ENCODE results near the gene F11R.
"Not testable (repeated sequence)": the region's sequence is repeated elsewhere in the genome, so short reads cannot be mapped to it uniquely, and the experiment has no call there.

The F11R gene

DNA sequence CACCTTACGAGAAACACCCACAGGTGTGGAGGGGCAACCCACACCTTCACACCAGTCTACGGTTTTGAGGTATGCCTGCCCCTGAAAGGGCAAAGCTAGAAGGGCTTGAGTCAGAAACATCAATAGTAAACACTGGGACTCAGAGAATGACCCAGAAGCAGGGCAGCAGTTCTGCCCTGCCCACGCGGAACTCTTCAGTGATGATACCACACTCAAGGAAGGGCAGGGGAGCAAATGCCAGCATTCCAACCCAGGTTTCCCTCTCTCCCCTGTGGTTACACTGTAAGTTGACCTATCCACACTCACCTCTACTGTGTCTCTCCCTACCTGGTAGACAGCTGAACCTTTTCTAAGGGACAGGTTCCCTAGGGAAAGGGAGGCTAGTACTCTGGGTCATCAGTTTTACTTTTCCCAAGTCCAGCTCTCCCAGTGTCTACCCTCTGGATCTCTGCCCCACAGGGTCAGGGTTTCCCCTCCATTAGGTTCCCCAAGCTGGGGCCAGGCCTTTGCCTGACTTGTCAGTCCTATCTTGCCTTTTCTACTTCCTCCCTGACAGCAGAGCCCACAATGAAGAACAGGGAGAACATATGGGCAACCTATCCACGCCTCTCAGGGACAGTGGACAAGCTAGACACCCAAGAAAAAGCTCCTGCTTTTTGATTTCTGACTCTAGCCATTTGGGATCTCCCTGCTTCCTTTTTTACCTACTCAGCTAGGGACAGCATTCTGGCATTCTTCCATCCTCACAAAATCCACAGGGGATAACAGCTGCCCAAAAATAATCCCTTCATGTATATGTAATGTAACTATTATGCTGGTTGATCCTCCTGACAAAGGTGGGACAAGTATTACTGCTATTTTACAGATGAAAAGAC lies 3.0 kb downstream of the F11R start:
- Mint-ChIP-seq H3K9me3 (no peaks in the 10 kb centered on the region), H3K27ac (ENCODE audit: low read depth) (no peak overlapping the region), H3K36me3 (ENCODE audit: insufficient read depth) (peaks cover 9% of the 10 kb centered on the region), H3K4me3 (no peak overlapping the region), H3K4me1 (peaks cover 51% of the 10 kb centered on the region), H3K27me3 (no peaks in the 10 kb centered on the region)
- DNase-seq (ENCODE audit: low spot score in 2 of 2) (no peak), ATAC-seq (replicated peaks; ENCODE audit: extremely low read depth, poor library complexity, severe bottlenecking) (no peak)

DNA sequence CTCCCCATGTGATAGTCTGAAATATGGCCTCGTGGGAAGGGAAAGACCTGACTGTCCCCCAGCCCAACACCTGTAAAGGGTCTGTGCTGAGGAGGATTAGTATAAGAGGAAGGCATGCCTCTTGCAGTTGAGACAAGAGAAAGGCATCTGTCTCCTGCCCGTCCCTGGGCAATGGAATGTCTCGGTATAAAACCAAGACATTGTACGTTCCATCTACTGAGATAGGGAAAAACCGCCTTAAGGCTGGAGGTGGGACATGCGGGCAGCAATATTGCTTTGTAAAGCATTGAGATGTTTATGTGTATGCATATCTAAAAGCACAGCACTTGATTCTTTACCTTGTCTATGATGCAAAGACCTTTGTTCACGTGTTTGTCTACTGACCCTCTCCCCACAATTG lies 3.8 kb downstream of the F11R start:
- peaks cover 54% of the 10 kb centered on the region for H3K4me1 Mint-ChIP-seq
- H3K27ac Mint-ChIP-seq (ENCODE audit: low read depth): not testable (repeated sequence)

GRCh38 chr1:161016683-161017082 lies 4.3 kb downstream of the F11R start:
- H3K27ac Mint-ChIP-seq (ENCODE audit: low read depth); H3K4me3 Mint-ChIP-seq; DNase-seq (ENCODE audit: low spot score in 2 of 2); ATAC-seq (replicated peaks; ENCODE audit: extremely low read depth, poor library complexity, severe bottlenecking); H3K27me3 Mint-ChIP-seq; H3K9me3 Mint-ChIP-seq: not testable (repeated sequence)
- Mint-ChIP-seq H3K4me1 (peaks cover 55% of the 10 kb centered on the region), H3K36me3 (ENCODE audit: insufficient read depth) (peaks cover 11% of the 10 kb centered on the region)

More for the DNA sequence above, 3.8 kb downstream of the F11R start:
- not testable (repeated sequence) for H3K27me3 Mint-ChIP-seq; H3K9me3 Mint-ChIP-seq; H3K36me3 Mint-ChIP-seq (ENCODE audit: insufficient read depth); DNase-seq (ENCODE audit: low spot score in 2 of 2); ATAC-seq (replicated peaks; ENCODE audit: extremely low read depth, poor library complexity, severe bottlenecking); H3K4me3 Mint-ChIP-seq

- Mint-ChIP-seq H3K9me3 (no peaks in the 10 kb centered on the region), H3K36me3 (ENCODE audit: insufficient read depth) (peaks cover 10% of the 10 kb centered on the region), H3K27me3 (no peaks in the 10 kb centered on the region), H3K4me1 (peaks cover 36% of the 10 kb centered on the region), H3K4me3 (peak overlapping the region; percentile 80), H3K27ac (ENCODE audit: low read depth) (peak overlapping the region; percentile 91)
- peak; percentile 88 for ATAC-seq (replicated peaks; ENCODE audit: extremely low read depth, poor library complexity, severe bottlenecking)
- DNase-seq (ENCODE audit: low spot score in 2 of 2): peak; percentile 33 to 58
Measured at GRCh38 chr1:161013488-161014230, 7.3 kb downstream of the F11R start.

- Mint-ChIP-seq H3K27ac (ENCODE audit: low read depth) (peak overlapping the region; percentile 91), H3K27me3 (no peaks in the 10 kb centered on the region), H3K9me3 (no peaks in the 10 kb centered on the region), H3K4me1 (peaks cover 31% of the 10 kb centered on the region), H3K36me3 (ENCODE audit: insufficient read depth) (peaks cover 10% of the 10 kb centered on the region), H3K4me3 (peak overlapping the region; percentile 80)
- DNase-seq (ENCODE audit: low spot score in 2 of 2) (no peak), ATAC-seq (replicated peaks; ENCODE audit: extremely low read depth, poor library complexity, severe bottlenecking) (peak; percentile 25)
Measured at GRCh38 chr1:161013131-161013487, 7.8 kb downstream of the F11R start.

DNA sequence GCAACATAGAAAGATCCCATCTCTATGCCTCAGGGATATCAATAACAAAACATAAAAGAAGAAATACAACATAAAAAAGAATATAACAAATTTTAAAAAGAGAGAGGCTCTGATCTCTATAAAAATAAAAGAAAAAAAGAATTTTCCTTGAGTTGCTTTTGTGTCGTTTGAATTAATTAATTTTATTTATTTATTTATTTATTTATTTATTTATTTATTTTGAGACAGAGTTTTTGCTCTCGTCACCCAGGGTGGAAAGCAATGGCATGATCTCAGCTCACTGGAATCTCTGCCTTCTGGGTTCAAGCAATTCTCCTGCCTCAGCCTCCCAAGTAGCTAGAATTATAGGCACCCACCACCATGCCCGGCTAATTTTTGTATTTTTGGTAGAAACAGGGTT lies 8.5 kb downstream of the F11R start:
- ATAC-seq (replicated peaks; ENCODE audit: extremely low read depth, poor library complexity, severe bottlenecking) (no peak), DNase-seq (ENCODE audit: low spot score in 2 of 2) (no peak)
- Mint-ChIP-seq H3K27me3 (no peaks in the 10 kb centered on the region), H3K9me3 (no peaks in the 10 kb centered on the region), H3K4me3 (no peak overlapping the region), H3K4me1 (peaks cover 28% of the 10 kb centered on the region), H3K36me3 (ENCODE audit: insufficient read depth) (peaks cover 10% of the 10 kb centered on the region), H3K27ac (ENCODE audit: low read depth) (peak overlapping the region; percentile 63)

GRCh38 chr1:161009602-161010211 lies 11.2 kb downstream of the F11R start:
- Mint-ChIP-seq H3K27me3 (no peaks in the 10 kb centered on the region), H3K4me3 (no peak overlapping the region), H3K27ac (ENCODE audit: low read depth) (peak overlapping the region; percentile 10), H3K36me3 (ENCODE audit: insufficient read depth) (peaks cover 10% of the 10 kb centered on the region), H3K9me3 (no peaks in the 10 kb centered on the region), H3K4me1 (peaks cover 35% of the 10 kb centered on the region)
- DNase-seq (ENCODE audit: low spot score in 2 of 2) (no peak), ATAC-seq (replicated peaks; ENCODE audit: extremely low read depth, poor library complexity, severe bottlenecking) (no peak)

- Mint-ChIP-seq H3K27me3 (no peaks in the 10 kb centered on the region), H3K27ac (ENCODE audit: low read depth) (peak overlapping the region; percentile 26), H3K4me1 (peaks cover 31% of the 10 kb centered on the region), H3K36me3 (ENCODE audit: insufficient read depth) (peaks cover 9% of the 10 kb centered on the region), H3K9me3 (no peaks in the 10 kb centered on the region), H3K4me3 (no peak overlapping the region)
- ATAC-seq (replicated peaks; ENCODE audit: extremely low read depth, poor library complexity, severe bottlenecking): no peak
- no peak for DNase-seq (ENCODE audit: low spot score in 2 of 2)
Measured at GRCh38 chr1:161008869-161009510, 12.0 kb downstream of the F11R start.

DNA sequence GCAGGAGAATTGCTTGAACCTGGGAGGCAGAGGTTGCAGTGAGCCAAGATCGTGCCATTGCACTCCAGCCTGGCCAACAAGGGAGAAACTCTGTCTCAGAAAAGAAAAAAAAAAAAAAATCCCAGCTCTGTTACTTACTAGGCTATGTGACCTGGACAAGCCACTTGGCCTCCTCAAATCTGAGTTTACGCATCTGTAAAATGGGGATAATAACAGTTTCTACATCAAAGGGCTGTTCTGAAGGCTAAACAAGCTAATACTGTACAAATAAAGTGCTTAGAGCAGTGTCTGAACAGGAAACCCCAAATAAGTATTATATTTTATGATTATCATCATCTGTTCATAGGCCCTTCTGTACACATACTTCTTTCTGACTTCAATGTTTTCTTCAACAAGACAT lies 13.6 kb downstream of the F11R start:
- Mint-ChIP-seq H3K9me3 (no peaks in the 10 kb centered on the region), H3K27me3 (no peaks in the 10 kb centered on the region), H3K36me3 (ENCODE audit: insufficient read depth) (peaks cover 2% of the 10 kb centered on the region), H3K27ac (ENCODE audit: low read depth) (no peak overlapping the region), H3K4me3 (no peak overlapping the region), H3K4me1 (peaks cover 20% of the 10 kb centered on the region)
- ATAC-seq (replicated peaks; ENCODE audit: extremely low read depth, poor library complexity, severe bottlenecking): no peak
- no peak for DNase-seq (ENCODE audit: low spot score in 2 of 2)

DNA sequence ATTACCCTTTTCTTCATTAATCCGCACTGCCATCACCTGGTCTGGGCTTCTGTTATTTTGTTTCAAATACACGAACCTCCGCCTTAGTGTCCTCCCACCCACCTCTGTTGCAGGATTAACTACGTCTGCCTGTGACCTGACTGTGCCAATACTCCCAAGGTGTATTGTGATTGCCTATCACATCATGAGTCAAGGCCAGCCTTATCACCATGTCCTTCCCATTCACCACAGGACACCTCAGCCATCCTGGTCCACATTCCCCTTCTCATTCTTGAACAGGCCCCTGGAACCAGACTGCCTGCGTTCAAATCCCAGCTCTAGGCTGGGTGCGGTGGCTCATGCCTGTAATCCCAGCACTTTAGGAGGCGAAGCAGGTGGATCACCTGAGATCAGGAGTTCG lies 14.4 kb downstream of the F11R start:
- H3K4me3 Mint-ChIP-seq: no peak overlapping the region
- no peaks in the 10 kb centered on the region for H3K36me3 Mint-ChIP-seq (ENCODE audit: insufficient read depth)
- peaks cover 14% of the 10 kb centered on the region for H3K4me1 Mint-ChIP-seq
- no peak for DNase-seq (ENCODE audit: low spot score in 2 of 2)
- no peak overlapping the region for H3K27ac Mint-ChIP-seq (ENCODE audit: low read depth)
- H3K27me3 Mint-ChIP-seq: no peaks in the 10 kb centered on the region
- no peaks in the 10 kb centered on the region for H3K9me3 Mint-ChIP-seq
- no peak for ATAC-seq (replicated peaks; ENCODE audit: extremely low read depth, poor library complexity, severe bottlenecking)

GRCh38 chr1:161001525-161001924 lies 19.4 kb downstream of the F11R start:
- no peak overlapping the region for H3K27ac Mint-ChIP-seq (ENCODE audit: low read depth)
- ATAC-seq (replicated peaks; ENCODE audit: extremely low read depth, poor library complexity, severe bottlenecking) (no peak), DNase-seq (ENCODE audit: low spot score in 2 of 2) (no peak)
- no peak overlapping the region for H3K4me3 Mint-ChIP-seq
- H3K27me3 Mint-ChIP-seq: no peaks in the 10 kb centered on the region
- no peaks in the 10 kb centered on the region for H3K9me3 Mint-ChIP-seq
- peaks cover 2% of the 10 kb centered on the region for H3K36me3 Mint-ChIP-seq (ENCODE audit: insufficient read depth)
- H3K4me1 Mint-ChIP-seq: peaks cover 12% of the 10 kb centered on the region

DNA sequence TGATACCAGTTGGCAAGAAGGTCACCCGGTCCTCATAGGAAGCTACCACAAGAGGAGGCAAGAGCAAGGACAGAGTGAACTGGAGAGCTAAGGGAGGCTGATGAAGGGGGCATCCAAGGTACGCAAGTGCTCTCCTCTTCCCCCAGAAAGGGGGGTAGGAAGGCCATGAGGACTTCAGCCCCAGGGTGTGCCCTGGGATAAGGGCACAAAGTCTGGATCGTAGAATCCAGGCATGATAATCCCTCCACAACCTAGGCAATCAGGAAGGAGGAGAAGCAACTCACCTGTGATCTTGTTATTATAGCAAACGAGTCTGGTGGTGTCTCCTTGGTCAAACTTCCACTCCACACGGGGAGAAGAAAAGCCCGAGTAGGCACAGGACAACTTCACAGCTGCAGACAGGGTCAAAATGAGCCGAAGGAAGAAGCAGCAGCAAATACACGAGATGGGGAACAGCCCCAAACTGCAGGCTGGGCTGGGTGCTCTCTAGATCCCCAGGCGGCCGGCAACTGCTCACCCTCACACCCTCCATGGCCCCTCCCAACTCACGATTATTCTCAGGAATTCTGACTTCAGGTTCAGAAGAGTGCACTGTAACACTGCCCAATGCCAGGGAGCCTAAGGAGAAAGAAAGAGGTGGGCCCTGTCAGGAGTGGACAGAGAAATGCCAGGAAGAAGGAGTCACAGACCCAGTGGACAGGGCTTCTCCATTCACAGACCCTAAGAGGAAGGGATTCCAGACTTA lies 20.0 kb downstream of the F11R start:
- Mint-ChIP-seq H3K27ac (ENCODE audit: low read depth) (no peak overlapping the region), H3K27me3 (no peaks in the 10 kb centered on the region), H3K9me3 (no peaks in the 10 kb centered on the region), H3K4me3 (no peak overlapping the region), H3K36me3 (ENCODE audit: insufficient read depth) (peaks cover 2% of the 10 kb centered on the region), H3K4me1 (peaks cover 8% of the 10 kb centered on the region)
- no peak for ATAC-seq (replicated peaks; ENCODE audit: extremely low read depth, poor library complexity, severe bottlenecking)
- DNase-seq (ENCODE audit: low spot score in 2 of 2): no peak

Data from central memory CD8-positive, alpha-beta T cell (primary cell).